Left lung (tissue), 10 donors: Measurements from ENCODE around the gene RAB11FIP5. TPM values are rescaled to one million over a fixed set of nuclear protein-coding genes. Genes with fewer than 3 reads are reported as not detected.
A peak's percentile ranks its signal among the peaks of the same experiment; 100 is the strongest.
"Not testable (repeated sequence)": the region's sequence is repeated elsewhere in the genome, so short reads cannot be mapped to it uniquely, and the experiment has no call there.

Experiments used
- ATAC-seq: fragments of 200-7000 bp; cut with Tn5 transposase; one replicate; pipeline ENCODE4 v1.9.1; 2020; ENCODE audit warnings: moderate library complexity
- DNase-seq, 4 donors: peaks; one replicate each; pipeline ENCODE4 v3.0.0-alpha.2; 2013 to 2020
- H3K27ac ChIP-seq, 2 donors: fragments of 200-600 bp; sonication (generic) in 1 of 2; one replicate each; pipeline versions ENCODE4 v1.5.0 to v1.8.0; 2020 to 2021
- H3K27me3 ChIP-seq, 2 donors: fragments of 200-600 bp; sonication (generic) in 1 of 2; one replicate each; pipeline versions ENCODE4 v1.5.0 to v1.8.0; 2020 to 2021
- H3K36me3 ChIP-seq, 2 donors: fragments of 200-600 bp; sonication (generic) in 1 of 2; one replicate each; pipeline versions ENCODE4 v1.5.0 to v1.8.0; 2020 to 2021
- H3K4me1 ChIP-seq, 2 donors: fragments of 200-600 bp; one replicate each; pipeline ENCODE4 v1.8.0; 2021
- H3K4me3 ChIP-seq, 2 donors: fragments of 200-600 bp; sonication (generic) in 1 of 2; one replicate each; pipeline versions ENCODE4 v1.5.0 to v1.8.0; 2020 to 2021; ENCODE audit warnings: mild to moderate bottlenecking in 1 of 2
- H3K9me3 ChIP-seq, 2 donors: fragments of 200-600 bp; sonication (generic) in 1 of 2; one replicate each; pipeline versions ENCODE4 v1.5.0 to v1.8.0; 2020 to 2021
- CTCF ChIP-seq, 2 donors: fragments of 200-600 bp; sonication (generic) in 1 of 2; IDR thresholded peaks; one replicate each; pipeline versions ENCODE4 v1.5.0 to v1.8.0; 2021; ENCODE audit warnings: antibody characterized with exemption in 2 of 2
- intact Hi-C, 2 donors: fragments of 100-400 bp; cut with DNase I; formaldehyde crosslinking; loops; one replicate each; pipeline versions ENCODE4 v1.11.2 to v1.14.2; 2022
- polyA plus RNA-seq, 6 donors: library from polyadenylated mRNA; unstranded; fragments of 120-200 nt; gene quantifications; one replicate each; pipeline ENCODE4 v1.2.1, GENCODE V29; 2013; ENCODE audit not compliant: insufficient read length in 6 of 6
- total RNA-seq, 2 donors: library from RNA; stranded (reverse); fragmentation: NEBNext Ultra II Directional; extraction: Animal tissue kit (Norgen Biotek cat#: 25700); gene quantifications; one replicate each; pipeline ENCODE4 v1.2.1, GENCODE V29; 2021
- donor health status: DM: no; HTN: yes; CAD: no.
- donor health status: DM: no; HTN: no; CAD: no.

The RAB11FIP5 gene
- total and polyA plus RNA-seq, 8 donors = 8.5 to 29.8 (median 14.2) TPM

GRCh38 chr2:73069855-73070642, 42.7 kb downstream of the RAB11FIP5 start:
- H3K27me3 ChIP-seq = no peaks in the 10 kb centered on the region
- peak overlapping the region; percentile 88 to 95 for H3K4me3 ChIP-seq
- H3K9me3 ChIP-seq = no peaks in the 10 kb centered on the region
- peak overlapping the region; percentile 91 to 98 for H3K27ac ChIP-seq
- no peak for DNase-seq
- no peak for ATAC-seq
- peaks cover 0 to under 1% of the 10 kb centered on the region in 2 donors for H3K36me3 ChIP-seq
- intact Hi-C loops = no loop called here
- peaks cover 13 to 28% of the 10 kb centered on the region in 2 donors for H3K4me1 ChIP-seq
- no peak for TF ChIP-seq CTCF (IDR thresholded peaks at IDR 0.05)

- no peak for DNase-seq
- no peaks in the 10 kb centered on the region for H3K27me3 ChIP-seq
Observed at GRCh38 chr2:73069041-73069854, 43.5 kb downstream of the RAB11FIP5 start.

GRCh38 chr2:73068147-73068546, 44.6 kb downstream of the RAB11FIP5 start:
- Histone ChIP-seq H3K27me3 (no peaks in the 10 kb centered on the region), H3K9me3 (no peaks in the 10 kb centered on the region), H3K27ac (no peak overlapping the region), H3K4me1 (peaks cover 13 to 37% of the 10 kb centered on the region in 2 donors), H3K4me3 (no peak overlapping the region), H3K36me3 (no peaks in the 10 kb centered on the region)
- intact Hi-C loops = no loop called here
- no peak for TF ChIP-seq CTCF (IDR thresholded peaks at IDR 0.05)
- ATAC-seq = no peak
- DNase-seq = no peak

More at GRCh38 chr2:73069041-73069854, 43.5 kb downstream of the RAB11FIP5 start:
- H3K4me3 ChIP-seq = peak overlapping the region in 1 of 2 donors; percentile 95
- H3K9me3 ChIP-seq = no peaks in the 10 kb centered on the region
- no peak for ATAC-seq
- peak overlapping the region in 1 of 2 donors; percentile 98 for H3K27ac ChIP-seq
- H3K36me3 ChIP-seq = no peaks in the 10 kb centered on the region
- intact Hi-C loops = no loop called here
- no peak for TF ChIP-seq CTCF (IDR thresholded peaks at IDR 0.05)
- peaks cover 13 to 32% of the 10 kb centered on the region in 2 donors for H3K4me1 ChIP-seq

- Histone ChIP-seq H3K27me3 (no peaks in the 10 kb centered on the region), H3K9me3 (no peaks in the 10 kb centered on the region), H3K4me1 (peaks cover 7 to 31% of the 10 kb centered on the region in 2 donors), H3K36me3 (no peaks in the 10 kb centered on the region), H3K4me3 (no peak overlapping the region), H3K27ac (no peak overlapping the region)
- DNase-seq (no peak), ATAC-seq (no peak)
- TF ChIP-seq CTCF (IDR thresholded peaks at IDR 0.05) = no peak
- intact Hi-C loops = no loop called here
Observed at GRCh38 chr2:73067043-73067442, 45.7 kb downstream of the RAB11FIP5 start.

- DNase-seq, H3K4me3 ChIP-seq, intact Hi-C loops, H3K9me3 ChIP-seq, ATAC-seq, H3K36me3 ChIP-seq, H3K27ac ChIP-seq, H3K27me3 ChIP-seq: not testable (repeated sequence)
- peaks cover 7 to 26% of the 10 kb centered on the region in 2 donors for H3K4me1 ChIP-seq
Observed at GRCh38 chr2:73065070-73065469, 47.7 kb downstream of the RAB11FIP5 start.
